Midbrain (tissue), 1 donor: ENCODE data around the gene TRIM7.
"Not testable (repeated sequence)": the region's sequence is repeated elsewhere in the genome, so short reads cannot be mapped to it uniquely, and the experiment has no call there.

ENCODE experiments used
- DNase-seq: peaks from one replicate; lab custom pipeline; 2025; lab: John Stamatoyannopoulos, UW

Gene TRIM7

GRCh38 chr5:181212934-181213333 lies 7.9 kb upstream of the TRIM7 start:
- no peak for DNase-seq

- DNase-seq: no peak
These were observed 7.1 kb upstream of the TRIM7 start for GRCh38 chr5:181212080-181212479.

- DNase-seq: no peak
These were observed 6.2 kb upstream of the TRIM7 start for GRCh38 chr5:181211208-181211607.

GRCh38 chr5:181210698-181211097 lies 5.7 kb upstream of the TRIM7 start:
- not testable (repeated sequence) for DNase-seq

GRCh38 chr5:181210148-181210547 lies 5.2 kb upstream of the TRIM7 start:
- DNase-seq: not testable (repeated sequence)

- not testable (repeated sequence) for DNase-seq
These were observed 4.0 kb upstream of the TRIM7 start for GRCh38 chr5:181209006-181209405.

GRCh38 chr5:181207960-181208253 lies 2.9 kb upstream of the TRIM7 start:
- DNase-seq: no peak

- DNase-seq: no peak
These were observed 2.4 kb upstream of the TRIM7 start for GRCh38 chr5:181207214-181207959.

- DNase-seq: no peak
These were observed 1.0 kb upstream of the TRIM7 start for GRCh38 chr5:181205761-181206649.

GRCh38 chr5:181204113-181204825 lies 727 bp downstream of the TRIM7 start:
- DNase-seq: no peak

GRCh38 chr5:181203777-181204112 lies 1.3 kb downstream of the TRIM7 start:
- DNase-seq: no peak

GRCh38 chr5:181203093-181203711 lies 1.8 kb downstream of the TRIM7 start:
- no peak for DNase-seq

- DNase-seq: no peak
These were observed 4.2 kb downstream of the TRIM7 start for GRCh38 chr5:181200816-181201215.

GRCh38 chr5:181199881-181200638 lies 4.9 kb downstream of the TRIM7 start:
- no peak for DNase-seq

GRCh38 chr5:181198905-181199519 lies 6.0 kb downstream of the TRIM7 start:
- DNase-seq: no peak

GRCh38 chr5:181198106-181198685 lies 6.8 kb downstream of the TRIM7 start:
- DNase-seq: no peak

GRCh38 chr5:181197326-181197951 lies 7.6 kb downstream of the TRIM7 start:
- DNase-seq: no peak

GRCh38 chr5:181195249-181195761 lies 9.7 kb downstream of the TRIM7 start:
- DNase-seq: no peak

- no peak for DNase-seq
These were observed 10.3 kb downstream of the TRIM7 start for GRCh38 chr5:181194489-181195248.
